HepG2 (cell line): ENCODE data around the gene AHCY. TPM values are rescaled to one million over a fixed set of nuclear protein-coding genes. Genes with fewer than 3 reads are reported as not detected.

Experiments used
- ADNP ChIP-seq: sonication (generic); formaldehyde crosslinking; IDR thresholded peaks from 2 replicates; pipeline ENCODE4 v1.4.0; 2020; ENCODE audit warnings: missing genetic modification reagents
- ELF4 ChIP-seq: sonication (generic); formaldehyde crosslinking; IDR thresholded peaks from 2 replicates; pipeline ENCODE4 v1.5.0; 2020; ENCODE audit warnings: missing genetic modification reagents, mild to moderate bottlenecking, moderate library complexity, borderline replicate concordance
- KAT2B ChIP-seq: fragments of 150-350 bp; IDR thresholded peaks from 2 replicates; pipeline ENCODE4 v1.6.1; 2014; ENCODE audit warnings: low read depth, low read length, borderline replicate concordance
- KDM4B ChIP-seq: sonication (generic); formaldehyde crosslinking; IDR thresholded peaks from 2 replicates; pipeline ENCODE4 v1.4.0; 2020; ENCODE audit warnings: missing genetic modification reagents
- PHF20 ChIP-seq: sonication (generic); formaldehyde crosslinking; IDR thresholded peaks from 2 replicates; pipeline ENCODE4 v1.5.0; 2020; ENCODE audit warnings: mild to moderate bottlenecking, missing genetic modification reagents
- TCF7 ChIP-seq: sonication (generic); IDR thresholded peaks from 2 replicates; pipeline ENCODE4 v1.6.1; 2016; ENCODE audit warnings: antibody characterized with exemption, low read depth
- ZNF414 ChIP-seq: sonication (generic); formaldehyde crosslinking; IDR thresholded peaks from 2 replicates; pipeline ENCODE4 v1.5.0; 2020; ENCODE audit warnings: missing genetic modification reagents
- ZNF646 ChIP-seq: sonication (generic); formaldehyde crosslinking; IDR thresholded peaks from 2 replicates; pipeline ENCODE4 v1.9.0; 2021; ENCODE audit warnings: mild to moderate bottlenecking, missing genetic modification reagents
- polyA plus RNA-seq, 8 experiments: library from polyadenylated mRNA; depleted of rRNA in 3 of 8; stranded (reverse) in 7 of 8; unstranded in 1 of 8; fragments of >200 nt; fragmentation: Illumina TruSeq in 4 of 8; extraction: Trizol in 4 of 8; gene quantifications; 2 replicates each; pipeline versions ENCODE4 v1.2.1 to v1.2.3, GENCODE V29; 2011 to 2016; ENCODE audit warnings: low read depth in 4 of 8, missing spikeins in 1 of 8, mixed read lengths in 1 of 8; ENCODE audit not compliant: insufficient read depth in 1 of 8
- total RNA-seq, 5 experiments: library from RNA; depleted of rRNA; stranded (reverse); fragments of >200 nt; fragmentation: Illumina TruSeq; extraction: Trizol; gene quantifications; 2 replicates each; pipeline ENCODE4 v1.2.3, GENCODE V29; 2016; ENCODE audit warnings: low read depth in 1 of 5
- TF ChIP-seq, protein P1 (sequence below): sonication (generic); formaldehyde crosslinking; IDR thresholded peaks from 2 replicates; pipeline ENCODE4 v1.5.1; 2020; ENCODE audit warnings: mild to moderate bottlenecking, missing genetic modification reagents, borderline replicate concordance
- TF ChIP-seq, protein P2 (sequence below): fragments of 450-650 bp; IDR thresholded peaks from 2 replicates; pipeline ENCODE4 v1.6.1; 2017; ENCODE audit warnings: mild to moderate bottlenecking

AHCY gene
- total and polyA plus RNA-seq, 2 of the 13 experiments (the other 11 are each of a cell fraction or from before 2014, with no cell fraction given), result 407 to 419 TPM

- no peak for TF ChIP-seq ZNF646
- TF ChIP-seq TCF7, result peak; percentile 58; the same call in 1 of the 2 replicates
- TF ChIP-seq ADNP (CRISPR knock-in tag), result no peak
- no peak for TF ChIP-seq ELF4 (CRISPR knock-in tag)
- TF ChIP-seq KAT2B, result no peak
- peak; percentile 90 for TF ChIP-seq KDM4B
- TF ChIP-seq, protein P1, sequence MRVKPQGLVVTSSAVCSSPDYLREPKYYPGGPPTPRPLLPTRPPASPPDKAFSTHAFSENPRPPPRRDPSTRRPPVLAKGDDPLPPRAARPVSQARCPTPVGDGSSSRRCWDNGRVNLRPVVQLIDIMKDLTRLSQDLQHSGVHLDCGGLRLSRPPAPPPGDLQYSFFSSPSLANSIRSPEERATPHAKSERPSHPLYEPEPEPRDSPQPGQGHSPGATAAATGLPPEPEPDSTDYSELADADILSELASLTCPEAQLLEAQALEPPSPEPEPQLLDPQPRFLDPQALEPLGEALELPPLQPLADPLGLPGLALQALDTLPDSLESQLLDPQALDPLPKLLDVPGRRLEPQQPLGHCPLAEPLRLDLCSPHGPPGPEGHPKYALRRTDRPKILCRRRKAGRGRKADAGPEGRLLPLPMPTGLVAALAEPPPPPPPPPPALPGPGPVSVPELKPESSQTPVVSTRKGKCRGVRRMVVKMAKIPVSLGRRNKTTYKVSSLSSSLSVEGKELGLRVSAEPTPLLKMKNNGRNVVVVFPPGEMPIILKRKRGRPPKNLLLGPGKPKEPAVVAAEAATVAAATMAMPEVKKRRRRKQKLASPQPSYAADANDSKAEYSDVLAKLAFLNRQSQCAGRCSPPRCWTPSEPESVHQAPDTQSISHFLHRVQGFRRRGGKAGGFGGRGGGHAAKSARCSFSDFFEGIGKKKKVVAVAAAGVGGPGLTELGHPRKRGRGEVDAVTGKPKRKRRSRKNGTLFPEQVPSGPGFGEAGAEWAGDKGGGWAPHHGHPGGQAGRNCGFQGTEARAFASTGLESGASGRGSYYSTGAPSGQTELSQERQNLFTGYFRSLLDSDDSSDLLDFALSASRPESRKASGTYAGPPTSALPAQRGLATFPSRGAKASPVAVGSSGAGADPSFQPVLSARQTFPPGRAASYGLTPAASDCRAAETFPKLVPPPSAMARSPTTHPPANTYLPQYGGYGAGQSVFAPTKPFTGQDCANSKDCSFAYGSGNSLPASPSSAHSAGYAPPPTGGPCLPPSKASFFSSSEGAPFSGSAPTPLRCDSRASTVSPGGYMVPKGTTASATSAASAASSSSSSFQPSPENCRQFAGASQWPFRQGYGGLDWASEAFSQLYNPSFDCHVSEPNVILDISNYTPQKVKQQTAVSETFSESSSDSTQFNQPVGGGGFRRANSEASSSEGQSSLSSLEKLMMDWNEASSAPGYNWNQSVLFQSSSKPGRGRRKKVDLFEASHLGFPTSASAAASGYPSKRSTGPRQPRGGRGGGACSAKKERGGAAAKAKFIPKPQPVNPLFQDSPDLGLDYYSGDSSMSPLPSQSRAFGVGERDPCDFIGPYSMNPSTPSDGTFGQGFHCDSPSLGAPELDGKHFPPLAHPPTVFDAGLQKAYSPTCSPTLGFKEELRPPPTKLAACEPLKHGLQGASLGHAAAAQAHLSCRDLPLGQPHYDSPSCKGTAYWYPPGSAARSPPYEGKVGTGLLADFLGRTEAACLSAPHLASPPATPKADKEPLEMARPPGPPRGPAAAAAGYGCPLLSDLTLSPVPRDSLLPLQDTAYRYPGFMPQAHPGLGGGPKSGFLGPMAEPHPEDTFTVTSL (CRISPR knock-in tag), result no peak
- TF ChIP-seq, protein P2, sequence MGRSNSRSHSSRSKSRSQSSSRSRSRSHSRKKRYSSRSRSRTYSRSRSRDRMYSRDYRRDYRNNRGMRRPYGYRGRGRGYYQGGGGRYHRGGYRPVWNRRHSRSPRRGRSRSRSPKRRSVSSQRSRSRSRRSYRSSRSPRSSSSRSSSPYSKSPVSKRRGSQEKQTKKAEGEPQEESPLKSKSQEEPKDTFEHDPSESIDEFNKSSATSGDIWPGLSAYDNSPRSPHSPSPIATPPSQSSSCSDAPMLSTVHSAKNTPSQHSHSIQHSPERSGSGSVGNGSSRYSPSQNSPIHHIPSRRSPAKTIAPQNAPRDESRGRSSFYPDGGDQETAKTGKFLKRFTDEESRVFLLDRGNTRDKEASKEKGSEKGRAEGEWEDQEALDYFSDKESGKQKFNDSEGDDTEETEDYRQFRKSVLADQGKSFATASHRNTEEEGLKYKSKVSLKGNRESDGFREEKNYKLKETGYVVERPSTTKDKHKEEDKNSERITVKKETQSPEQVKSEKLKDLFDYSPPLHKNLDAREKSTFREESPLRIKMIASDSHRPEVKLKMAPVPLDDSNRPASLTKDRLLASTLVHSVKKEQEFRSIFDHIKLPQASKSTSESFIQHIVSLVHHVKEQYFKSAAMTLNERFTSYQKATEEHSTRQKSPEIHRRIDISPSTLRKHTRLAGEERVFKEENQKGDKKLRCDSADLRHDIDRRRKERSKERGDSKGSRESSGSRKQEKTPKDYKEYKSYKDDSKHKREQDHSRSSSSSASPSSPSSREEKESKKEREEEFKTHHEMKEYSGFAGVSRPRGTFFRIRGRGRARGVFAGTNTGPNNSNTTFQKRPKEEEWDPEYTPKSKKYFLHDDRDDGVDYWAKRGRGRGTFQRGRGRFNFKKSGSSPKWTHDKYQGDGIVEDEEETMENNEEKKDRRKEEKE, result no peak
- no peak for TF ChIP-seq PHF20
- TF ChIP-seq ZNF414 (CRISPR knock-in tag), result peak; percentile 51; the same call in 1 of the 2 replicates
Measured at GRCh38 chr20:34300809-34301586, 2.2 kb downstream of the AHCY start (continued).
